Skin epidermis (tissue), 12 donors: Measurements from ENCODE around the gene EIF5.

ENCODE experiments used
- H3K27ac ChIP-seq, 21 experiments: fragments of 200-600 bp; sonication (generic) in 11 of 21; one replicate each; pipeline ENCODE4 v1.5.0; 2020; ENCODE audit warnings: mild to moderate bottlenecking in 3 of 21, inconsistent platforms in 2 of 21, moderate library complexity in 2 of 21
- H3K4me3 ChIP-seq, 7 experiments: fragments of 200-600 bp; sonication (generic) in 2 of 7; one replicate each; pipeline ENCODE4 v1.5.0; 2020; ENCODE audit warnings: inconsistent platforms in 2 of 7, mild to moderate bottlenecking in 2 of 7, moderate library complexity in 1 of 7

EIF5 gene

GRCh38 chr14:103332143-103332919 is 1.7 kb upstream of the EIF5 start:
- Histone ChIP-seq H3K27ac (peak overlapping the region in 16 of 21 experiments; percentile 97 to 100 (median 100)), H3K4me3 (peak overlapping the region in 3 of 7 experiments; percentile 88 to 96 (median 96))

- H3K27ac ChIP-seq: peak overlapping the region; percentile 97 to 100 (median 100)
- H3K4me3 ChIP-seq: peak overlapping the region; percentile 83 to 97 (median 95)
These were observed 896 bp downstream of the EIF5 start for GRCh38 chr14:103334644-103335622.

- Histone ChIP-seq H3K4me3 (peak overlapping the region in 3 of 7 experiments; percentile 83 to 96 (median 88)), H3K27ac (peak overlapping the region in 2 of 21 experiments; percentile 18 to 100)
These were observed 2.2 kb downstream of the EIF5 start for GRCh38 chr14:103336191-103336590.

- H3K27ac ChIP-seq: no peak overlapping the region
These were observed 3.8 kb downstream of the EIF5 start for GRCh38 chr14:103337794-103338193.

GRCh38 chr14:103339561-103339960 is 5.5 kb downstream of the EIF5 start:
- Histone ChIP-seq H3K4me3 (no peak overlapping the region), H3K27ac (no peak overlapping the region)

More at GRCh38 chr14:103337794-103338193, 3.8 kb downstream of the EIF5 start:
- no peak overlapping the region for H3K4me3 ChIP-seq

GRCh38 chr14:103340480-103341212 is 6.6 kb downstream of the EIF5 start:
- Histone ChIP-seq H3K4me3 (no peak overlapping the region), H3K27ac (no peak overlapping the region)

- no peak overlapping the region for H3K4me3 ChIP-seq
- H3K27ac ChIP-seq: no peak overlapping the region
These were observed 7.5 kb downstream of the EIF5 start for GRCh38 chr14:103341250-103342129.

- no peak overlapping the region for H3K27ac ChIP-seq
These were observed 9.3 kb downstream of the EIF5 start for GRCh38 chr14:103343164-103343879.

GRCh38 chr14:103343905-103344797 is 10.1 kb downstream of the EIF5 start:
- H3K27ac ChIP-seq: no peak overlapping the region

More at GRCh38 chr14:103343164-103343879, 9.3 kb downstream of the EIF5 start:
- H3K4me3 ChIP-seq: no peak overlapping the region

GRCh38 chr14:103346286-103346685 is 12.2 kb downstream of the EIF5 start:
- Histone ChIP-seq H3K4me3 (no peak overlapping the region), H3K27ac (no peak overlapping the region)

More at GRCh38 chr14:103343905-103344797, 10.1 kb downstream of the EIF5 start:
- H3K4me3 ChIP-seq: no peak overlapping the region

GRCh38 chr14:103347091-103347815 is 13.2 kb downstream of the EIF5 start:
- no peak overlapping the region for H3K27ac ChIP-seq

GRCh38 chr14:103348154-103348553 is 14.1 kb downstream of the EIF5 start:
- H3K4me3 ChIP-seq: no peak overlapping the region
- H3K27ac ChIP-seq: no peak overlapping the region

More at GRCh38 chr14:103347091-103347815, 13.2 kb downstream of the EIF5 start:
- H3K4me3 ChIP-seq: no peak overlapping the region

GRCh38 chr14:103349982-103350381 is 15.9 kb downstream of the EIF5 start:
- Histone ChIP-seq H3K4me3 (no peak overlapping the region), H3K27ac (no peak overlapping the region)

- Histone ChIP-seq H3K27ac (no peak overlapping the region), H3K4me3 (no peak overlapping the region)
These were observed 19.3 kb downstream of the EIF5 start for GRCh38 chr14:103353362-103353761.

- H3K4me3 ChIP-seq: no peak overlapping the region
- no peak overlapping the region for H3K27ac ChIP-seq
These were observed 20.1 kb downstream of the EIF5 start for GRCh38 chr14:103354141-103354540.

- Histone ChIP-seq H3K4me3 (no peak overlapping the region), H3K27ac (no peak overlapping the region)
These were observed 22.1 kb downstream of the EIF5 start for GRCh38 chr14:103356024-103356682.
